Activated CD8-positive, alpha-beta memory T cell treated with anti-CD3 and anti-CD28 coated beads, Interleukin-2, amount 50 U/mL, for 48 hours (primary cell): ENCODE measurements around the gene ZC3H8.

ENCODE experiments used
- DNase-seq: peaks from one replicate; pipeline ENCODE4 v3.0.0-alpha.2; 2020

ZC3H8 gene

DNA sequence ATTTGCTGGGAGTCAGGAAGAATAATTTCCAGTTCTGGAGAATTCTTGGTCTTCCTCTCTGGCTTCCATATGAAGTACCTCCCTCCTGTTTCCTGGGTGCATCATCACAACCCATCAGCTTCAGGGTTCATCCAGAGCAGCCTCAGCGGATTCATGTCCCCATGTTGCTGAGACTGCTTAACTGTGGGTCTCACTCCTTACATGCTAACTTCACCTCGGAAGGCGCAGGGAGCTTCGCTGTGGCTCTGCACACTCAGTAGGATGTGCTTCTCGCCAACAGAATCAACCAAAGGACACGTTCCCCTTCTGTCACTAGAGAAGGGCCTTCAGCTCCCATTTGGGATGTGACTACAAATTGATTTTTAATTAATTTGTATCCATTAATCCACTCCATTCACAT lies 92.5 kb downstream of the ZC3H8 start:
- DNase-seq, result no peak
